ENCODE data around the gene PCOLCE2. TPM values are rescaled to one million over a fixed set of nuclear protein-coding genes. Genes with fewer than 3 reads are reported as not detected.

The PCOLCE2 gene
- total and polyA plus RNA-seq, 10 of the 15 experiments (the other 5 are each of a cell fraction or from before 2014, with no cell fraction given), result 0.11 to 7.6 (median 0.40) TPM

DNA sequence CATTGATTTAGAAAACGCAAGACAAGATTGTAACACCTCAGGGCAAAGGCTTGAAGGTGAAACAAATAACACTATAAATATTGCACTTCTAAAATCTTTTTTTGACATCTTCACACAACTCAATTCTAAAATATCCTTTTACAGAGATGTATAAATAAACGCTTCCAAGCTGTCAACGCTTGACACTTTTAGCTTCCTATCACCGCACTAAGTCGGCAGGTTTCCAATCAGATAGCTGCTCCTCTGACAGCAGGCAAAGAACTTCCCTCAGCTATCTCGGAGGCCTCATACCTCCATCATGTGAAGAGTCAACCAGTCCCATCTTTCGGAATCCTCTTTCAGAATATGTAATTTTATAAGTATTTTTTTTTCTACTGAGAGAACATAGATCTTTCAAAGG lies 71.0 kb downstream of the PCOLCE2 start:
- intact Hi-C loops (cut with micrococcal nuclease; ENCODE audit: unreplicated experiment), result no loop called here
- ChIA-PET RAD21 (ENCODE audit: unreplicated experiment) (no interaction called here), SMC1A (ENCODE audit: uncharacterized antibody, unreplicated experiment) (interaction anchor here (0.7 to 1.0 kb wide), 2 partner anchors 12 to 207 kb away, joined by 3 read pairs; no protein-coding TSS in a partner anchor), POLR2A (no interaction called here), CTCF (interaction anchor here (2.8 kb wide), 1 partner anchor 11 kb away, joined by 16 read pairs; no protein-coding TSS in a partner anchor)
- no peak overlapping the region for H3K4me3 ChIP-seq
- no peaks in the 10 kb centered on the region; the same call in 1 of the 2 replicates for H4K20me1 ChIP-seq (ENCODE audit: control insufficient read depth, insufficient read depth)
- no peak overlapping the region for H3K27ac ChIP-seq (ENCODE audit: control insufficient read depth, insufficient read depth)
- H3K36me3 ChIP-seq (ENCODE audit: control insufficient read depth in 2 of 2, insufficient read depth in 2 of 2, low read length in 1 of 2), result no peaks in the 10 kb centered on the region
- in situ Hi-C loops (cut with MboI), result no loop called here
- no peak for TF ChIP-seq ZNF217 (IDR thresholded peaks at IDR 0.05)
- no peak for TF ChIP-seq TCF7 (IDR thresholded peaks at IDR 0.05; ENCODE audit: borderline replicate concordance)
- TF ChIP-seq RAD51 (IDR thresholded peaks at IDR 0.05), result no peak
- TF ChIP-seq YY1 (IDR thresholded peaks at IDR 0.05; ENCODE audit: low read depth, low read length), result no peak
- TF ChIP-seq, protein P1, sequence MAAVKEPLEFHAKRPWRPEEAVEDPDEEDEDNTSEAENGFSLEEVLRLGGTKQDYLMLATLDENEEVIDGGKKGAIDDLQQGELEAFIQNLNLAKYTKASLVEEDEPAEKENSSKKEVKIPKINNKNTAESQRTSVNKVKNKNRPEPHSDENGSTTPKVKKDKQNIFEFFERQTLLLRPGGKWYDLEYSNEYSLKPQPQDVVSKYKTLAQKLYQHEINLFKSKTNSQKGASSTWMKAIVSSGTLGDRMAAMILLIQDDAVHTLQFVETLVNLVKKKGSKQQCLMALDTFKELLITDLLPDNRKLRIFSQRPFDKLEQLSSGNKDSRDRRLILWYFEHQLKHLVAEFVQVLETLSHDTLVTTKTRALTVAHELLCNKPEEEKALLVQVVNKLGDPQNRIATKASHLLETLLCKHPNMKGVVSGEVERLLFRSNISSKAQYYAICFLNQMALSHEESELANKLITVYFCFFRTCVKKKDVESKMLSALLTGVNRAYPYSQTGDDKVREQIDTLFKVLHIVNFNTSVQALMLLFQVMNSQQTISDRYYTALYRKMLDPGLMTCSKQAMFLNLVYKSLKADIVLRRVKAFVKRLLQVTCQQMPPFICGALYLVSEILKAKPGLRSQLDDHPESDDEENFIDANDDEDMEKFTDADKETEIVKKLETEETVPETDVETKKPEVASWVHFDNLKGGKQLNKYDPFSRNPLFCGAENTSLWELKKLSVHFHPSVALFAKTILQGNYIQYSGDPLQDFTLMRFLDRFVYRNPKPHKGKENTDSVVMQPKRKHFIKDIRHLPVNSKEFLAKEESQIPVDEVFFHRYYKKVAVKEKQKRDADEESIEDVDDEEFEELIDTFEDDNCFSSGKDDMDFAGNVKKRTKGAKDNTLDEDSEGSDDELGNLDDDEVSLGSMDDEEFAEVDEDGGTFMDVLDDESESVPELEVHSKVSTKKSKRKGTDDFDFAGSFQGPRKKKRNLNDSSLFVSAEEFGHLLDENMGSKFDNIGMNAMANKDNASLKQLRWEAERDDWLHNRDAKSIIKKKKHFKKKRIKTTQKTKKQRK (IDR thresholded peaks at IDR 0.05; ENCODE audit: low read depth, low read length), result no peak
- TF ChIP-seq CREM (IDR thresholded peaks at IDR 0.05; ENCODE audit: low read depth), result no peak
- no peak for DNase-seq (ENCODE audit: low read depth, low spot score)
- H3K4me1 ChIP-seq (ENCODE audit: control insufficient read depth, insufficient read depth, low read length), result no peaks in the 10 kb centered on the region
- no peak overlapping the region for H3K4me2 ChIP-seq (ENCODE audit: control insufficient read depth, insufficient read depth)
- H3K9ac ChIP-seq (ENCODE audit: control insufficient read depth, insufficient read depth, low read length), result no peak overlapping the region
- no peak for ATAC-seq
- no peaks in the 10 kb centered on the region; a peak in 2 of 4 replicates for H3K27me3 ChIP-seq (replicated peaks in 1 of 2; ENCODE audit: control insufficient read depth in 2 of 2, insufficient read depth in 2 of 2, low read length in 1 of 2)
- 58% methylated on average over 7 of the region's 7 CpGs for WGBS (ENCODE audit: insufficient coverage, insufficient replicate concordance, low lambda C conversion rate, missing lambda C conversion rate)
- no peak for FAIRE-seq
- no TSS peak for BruUV-seq (replicated peaks)
- H3K9me3 ChIP-seq (replicated peaks; ENCODE audit: control insufficient read depth, insufficient read depth, low read length), result no peaks in the 10 kb centered on the region
- H2AFZ ChIP-seq (ENCODE audit: control insufficient read depth, low read depth, low read length), result no peak overlapping the region
- no peaks in the 10 kb centered on the region for H3K79me2 ChIP-seq (ENCODE audit: control insufficient read depth, insufficient read depth, low read length)

Measured in GM12878 (cell line).